SK-N-SH treated with all-trans-retinoic acid at 6 μM for 48 hours (cell line): ENCODE measurements around the gene EIF2B4.
A peak's percentile ranks its signal among the peaks of the same experiment; 100 is the strongest.

ENCODE experiments used
- ATAC-seq: fragments of 200-7000 bp; cut with Tn5 transposase; 3 replicates; pipeline ENCODE4 v1.9.1; 2020; ENCODE audit warnings: mild to moderate bottlenecking, moderate library complexity
- ARNTL ChIP-seq: fragments of 450-650 bp; formaldehyde crosslinking; IDR thresholded peaks from 2 replicates; pipeline ENCODE4 v1.5.0; 2020; ENCODE audit warnings: low read depth, mild to moderate bottlenecking, moderate library complexity, borderline replicate concordance
- BACH2 ChIP-seq: fragments of 250-450 bp; sonication (Bioruptor Pico); IDR thresholded peaks from 2 replicates; pipeline ENCODE4 v1.9.0; 2021; ENCODE audit warnings: mild to moderate bottlenecking, borderline replicate concordance
- CSDC2 ChIP-seq: fragments of 250-450 bp; sonication (Bioruptor Pico); IDR thresholded peaks from 2 replicates; pipeline ENCODE4 v1.5.0; 2020; ENCODE audit warnings: mild to moderate bottlenecking, moderate library complexity
- ESRRG ChIP-seq: fragments of 250-450 bp; sonication (Bioruptor Pico); IDR thresholded peaks from 2 replicates; pipeline ENCODE4 v1.6.1; 2021; ENCODE audit warnings: mild to moderate bottlenecking
- GLIS3 ChIP-seq: fragments of 250-450 bp; sonication (Bioruptor Pico); IDR thresholded peaks from 2 replicates; pipeline ENCODE4 v1.5.0; 2020; ENCODE audit warnings: mild to moderate bottlenecking, moderate library complexity
- ISL1 ChIP-seq: fragments of 250-450 bp; sonication (Bioruptor Pico); IDR thresholded peaks from 2 replicates; pipeline ENCODE4 v2.1.2; 2022; ENCODE audit warnings: mild to moderate bottlenecking, moderate library complexity
- OSR1 ChIP-seq: fragments of 250-450 bp; sonication (Bioruptor Pico); IDR thresholded peaks from 2 replicates; pipeline ENCODE4 v1.8.0; 2022; ENCODE audit warnings: moderate library complexity, mild to moderate bottlenecking, inconsistent platforms
- PPARA ChIP-seq: fragments of 250-450 bp; sonication (Bioruptor Pico); IDR thresholded peaks from 2 replicates; pipeline ENCODE4 v1.5.0; 2020; ENCODE audit warnings: mild to moderate bottlenecking, borderline replicate concordance
- RARB ChIP-seq: fragments of 250-450 bp; sonication (Bioruptor Pico); IDR thresholded peaks from 2 replicates; pipeline ENCODE4 v1.8.0; 2021; ENCODE audit warnings: mild to moderate bottlenecking, moderate library complexity
- TCF4 ChIP-seq: fragments of 250-450 bp; sonication (Bioruptor Pico); IDR thresholded peaks from 2 replicates; pipeline ENCODE4 v1.8.0; 2021; ENCODE audit warnings: mild to moderate bottlenecking, moderate library complexity, borderline replicate concordance
- ZC3H10 ChIP-seq: fragments of 250-450 bp; sonication (Bioruptor Pico); IDR thresholded peaks from 2 replicates; pipeline ENCODE4 v1.5.1; 2021; ENCODE audit warnings: mild to moderate bottlenecking, moderate library complexity
- ZFP3 ChIP-seq: fragments of 250-450 bp; sonication (Bioruptor Pico); IDR thresholded peaks from 2 replicates; pipeline ENCODE4 v1.5.0; 2020; ENCODE audit warnings: mild to moderate bottlenecking, moderate library complexity
- ZFP30 ChIP-seq: fragments of 450-650 bp; formaldehyde crosslinking; IDR thresholded peaks from 2 replicates; pipeline ENCODE4 v1.5.0; 2022; ENCODE audit warnings: mild to moderate bottlenecking, moderate library complexity
- ZNF565 ChIP-seq: fragments of 450-650 bp; formaldehyde crosslinking; conservative IDR thresholded peaks from 2 replicates; pipeline ENCODE4 v1.5.0; 2020; ENCODE audit warnings: low read depth, mild to moderate bottlenecking, moderate library complexity
- ZNF70 ChIP-seq: fragments of 450-650 bp; formaldehyde crosslinking; IDR thresholded peaks from 2 replicates; pipeline ENCODE4 v1.5.0; 2020; ENCODE audit warnings: mild to moderate bottlenecking, moderate library complexity
- ZNF8 ChIP-seq: fragments of 450-650 bp; formaldehyde crosslinking; IDR thresholded peaks from 2 replicates; pipeline ENCODE4 v1.5.0; 2020; ENCODE audit warnings: mild to moderate bottlenecking, moderate library complexity
- TF ChIP-seq, protein P1 (sequence below): fragments of 250-450 bp; sonication (Bioruptor Pico); IDR thresholded peaks from 2 replicates; pipeline ENCODE4 v1.5.1; 2020; ENCODE audit warnings: low read depth, mild to moderate bottlenecking, moderate library complexity
- TF ChIP-seq, protein P2 (sequence below): fragments of 250-450 bp; sonication (Bioruptor Pico); IDR thresholded peaks from 2 replicates; pipeline ENCODE4 v1.8.0; 2021; ENCODE audit warnings: low read depth, mild to moderate bottlenecking, moderate library complexity, borderline replicate concordance
- TF ChIP-seq, protein P3 (sequence below): fragments of 250-450 bp; sonication (Bioruptor Pico); IDR thresholded peaks from 2 replicates; pipeline ENCODE4 v1.8.0; 2020; ENCODE audit warnings: mild to moderate bottlenecking, moderate library complexity, borderline replicate concordance
- TF ChIP-seq, protein P4 (sequence below): fragments of 250-450 bp; sonication (Bioruptor Pico); IDR thresholded peaks from 2 replicates; pipeline ENCODE4 v1.5.1; 2021; ENCODE audit warnings: mild to moderate bottlenecking, moderate library complexity

Gene EIF2B4

DNA sequence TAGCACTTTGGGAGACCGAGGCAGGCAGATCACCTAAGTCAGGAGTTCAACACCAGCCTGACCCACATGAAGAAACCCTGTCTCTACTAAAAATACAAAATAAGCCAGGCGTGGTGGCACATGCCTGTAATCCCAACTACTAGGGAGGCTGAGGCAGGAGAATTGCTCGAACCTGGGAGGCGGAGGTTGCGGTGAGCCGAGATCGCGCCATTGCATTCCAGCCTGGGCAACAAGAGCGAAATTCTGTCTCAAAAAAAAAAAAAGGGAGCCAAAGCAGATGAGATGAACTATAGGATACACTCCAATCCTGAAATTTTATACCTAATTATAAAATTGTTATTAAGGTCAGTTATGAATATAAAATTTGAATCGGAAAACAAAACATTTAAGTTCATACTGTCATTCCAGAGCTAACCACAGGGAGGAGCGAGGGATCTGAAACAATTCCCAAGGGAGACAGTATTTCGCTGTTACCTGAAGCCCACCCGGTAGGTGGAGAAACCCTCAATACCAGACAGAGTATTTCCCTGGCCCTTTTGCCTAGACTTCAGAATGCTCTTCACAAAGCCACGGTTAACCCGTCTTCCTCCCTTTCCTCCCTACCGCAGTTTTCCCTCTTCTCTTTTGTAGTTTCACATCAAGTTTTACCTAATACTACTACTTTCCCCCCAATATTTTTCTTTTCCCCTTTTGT lies 37.8 kb upstream of the EIF2B4 start:
- no peak for TF ChIP-seq PPARA (CRISPR knock-in tag)
- TF ChIP-seq RARB (CRISPR knock-in tag) = no peak
- no peak for TF ChIP-seq ARNTL (CRISPR knock-in tag)
- TF ChIP-seq, protein P1, sequence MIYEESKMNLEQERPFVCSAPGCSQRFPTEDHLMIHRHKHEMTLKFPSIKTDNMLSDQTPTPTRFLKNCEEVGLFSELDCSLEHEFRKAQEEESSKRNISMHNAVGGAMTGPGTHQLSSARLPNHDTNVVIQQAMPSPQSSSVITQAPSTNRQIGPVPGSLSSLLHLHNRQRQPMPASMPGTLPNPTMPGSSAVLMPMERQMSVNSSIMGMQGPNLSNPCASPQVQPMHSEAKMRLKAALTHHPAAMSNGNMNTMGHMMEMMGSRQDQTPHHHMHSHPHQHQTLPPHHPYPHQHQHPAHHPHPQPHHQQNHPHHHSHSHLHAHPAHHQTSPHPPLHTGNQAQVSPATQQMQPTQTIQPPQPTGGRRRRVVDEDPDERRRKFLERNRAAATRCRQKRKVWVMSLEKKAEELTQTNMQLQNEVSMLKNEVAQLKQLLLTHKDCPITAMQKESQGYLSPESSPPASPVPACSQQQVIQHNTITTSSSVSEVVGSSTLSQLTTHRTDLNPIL (CRISPR knock-in tag) = no peak
- TF ChIP-seq ZNF8 = no peak
- no peak for TF ChIP-seq OSR1 (CRISPR knock-in tag)
- no peak for TF ChIP-seq ZNF70 (CRISPR knock-in tag)
- TF ChIP-seq BACH2 (CRISPR knock-in tag) = no peak
- no peak for TF ChIP-seq ZFP3 (CRISPR knock-in tag)
- TF ChIP-seq, protein P2, sequence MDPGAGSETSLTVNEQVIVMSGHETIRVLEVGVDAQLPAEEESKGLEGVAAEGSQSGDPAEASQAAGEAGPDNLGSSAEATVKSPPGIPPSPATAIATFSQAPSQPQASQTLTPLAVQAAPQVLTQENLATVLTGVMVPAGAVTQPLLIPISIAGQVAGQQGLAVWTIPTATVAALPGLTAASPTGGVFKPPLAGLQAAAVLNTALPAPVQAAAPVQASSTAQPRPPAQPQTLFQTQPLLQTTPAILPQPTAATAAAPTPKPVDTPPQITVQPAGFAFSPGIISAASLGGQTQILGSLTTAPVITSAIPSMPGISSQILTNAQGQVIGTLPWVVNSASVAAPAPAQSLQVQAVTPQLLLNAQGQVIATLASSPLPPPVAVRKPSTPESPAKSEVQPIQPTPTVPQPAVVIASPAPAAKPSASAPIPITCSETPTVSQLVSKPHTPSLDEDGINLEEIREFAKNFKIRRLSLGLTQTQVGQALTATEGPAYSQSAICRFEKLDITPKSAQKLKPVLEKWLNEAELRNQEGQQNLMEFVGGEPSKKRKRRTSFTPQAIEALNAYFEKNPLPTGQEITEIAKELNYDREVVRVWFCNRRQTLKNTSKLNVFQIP (CRISPR knock-in tag) = no peak
- no peak for TF ChIP-seq ESRRG
- no peak for TF ChIP-seq TCF4 (CRISPR knock-in tag)
- TF ChIP-seq, protein P3, sequence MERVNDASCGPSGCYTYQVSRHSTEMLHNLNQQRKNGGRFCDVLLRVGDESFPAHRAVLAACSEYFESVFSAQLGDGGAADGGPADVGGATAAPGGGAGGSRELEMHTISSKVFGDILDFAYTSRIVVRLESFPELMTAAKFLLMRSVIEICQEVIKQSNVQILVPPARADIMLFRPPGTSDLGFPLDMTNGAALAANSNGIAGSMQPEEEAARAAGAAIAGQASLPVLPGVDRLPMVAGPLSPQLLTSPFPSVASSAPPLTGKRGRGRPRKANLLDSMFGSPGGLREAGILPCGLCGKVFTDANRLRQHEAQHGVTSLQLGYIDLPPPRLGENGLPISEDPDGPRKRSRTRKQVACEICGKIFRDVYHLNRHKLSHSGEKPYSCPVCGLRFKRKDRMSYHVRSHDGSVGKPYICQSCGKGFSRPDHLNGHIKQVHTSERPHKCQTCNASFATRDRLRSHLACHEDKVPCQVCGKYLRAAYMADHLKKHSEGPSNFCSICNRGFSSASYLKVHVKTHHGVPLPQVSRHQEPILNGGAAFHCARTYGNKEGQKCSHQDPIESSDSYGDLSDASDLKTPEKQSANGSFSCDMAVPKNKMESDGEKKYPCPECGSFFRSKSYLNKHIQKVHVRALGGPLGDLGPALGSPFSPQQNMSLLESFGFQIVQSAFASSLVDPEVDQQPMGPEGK (CRISPR knock-in tag) = no peak
- TF ChIP-seq, all 23 proteins: peak for 0
- peak; percentile 15; the same call in 2 of the 3 replicates for ATAC-seq

DNA sequence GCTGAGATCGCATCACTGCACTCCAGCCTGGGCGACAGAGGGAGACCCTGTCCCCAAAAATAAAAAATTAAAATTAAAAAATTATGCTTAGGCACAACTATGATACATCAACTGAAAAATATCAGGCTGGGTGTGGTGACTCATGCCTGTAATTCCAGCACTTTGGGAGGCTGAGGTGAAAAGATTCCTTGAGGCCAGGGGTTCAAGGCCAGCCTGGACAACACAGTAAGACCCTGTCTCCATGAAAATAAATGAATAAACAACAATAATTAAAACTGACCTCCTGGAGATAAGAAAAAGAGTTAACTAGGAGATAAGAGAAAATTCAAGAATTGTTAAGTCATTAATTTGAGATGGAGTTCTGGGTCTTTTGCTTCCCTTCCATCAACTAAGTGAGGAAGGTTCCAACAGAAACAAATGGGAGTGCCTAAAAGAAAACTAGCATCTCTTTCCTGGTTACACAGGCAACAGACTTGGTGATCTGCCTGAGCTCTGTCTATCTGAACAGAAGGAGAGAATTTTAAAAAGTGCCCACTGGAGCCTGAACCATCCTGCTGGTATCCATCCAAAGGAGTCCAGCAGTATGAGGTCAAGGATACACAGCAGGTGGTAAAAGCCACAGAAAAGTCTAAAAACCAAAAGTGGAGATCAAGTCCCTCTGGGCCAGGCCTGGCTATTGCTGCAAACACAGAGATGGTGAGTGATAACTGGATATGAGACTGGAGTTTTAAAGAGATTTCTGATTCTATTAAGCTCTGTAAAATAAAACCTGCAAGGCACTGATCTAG lies 30.4 kb upstream of the EIF2B4 start:
- TF ChIP-seq ESRRG (no peak), ZFP3 (CRISPR knock-in tag) (no peak), ARNTL (CRISPR knock-in tag) (no peak), PPARA (CRISPR knock-in tag) (no peak)
- TF ChIP-seq, protein P2 (CRISPR knock-in tag) = no peak
- TF ChIP-seq, all 23 proteins: peak for 0
- no peak for ATAC-seq

DNA sequence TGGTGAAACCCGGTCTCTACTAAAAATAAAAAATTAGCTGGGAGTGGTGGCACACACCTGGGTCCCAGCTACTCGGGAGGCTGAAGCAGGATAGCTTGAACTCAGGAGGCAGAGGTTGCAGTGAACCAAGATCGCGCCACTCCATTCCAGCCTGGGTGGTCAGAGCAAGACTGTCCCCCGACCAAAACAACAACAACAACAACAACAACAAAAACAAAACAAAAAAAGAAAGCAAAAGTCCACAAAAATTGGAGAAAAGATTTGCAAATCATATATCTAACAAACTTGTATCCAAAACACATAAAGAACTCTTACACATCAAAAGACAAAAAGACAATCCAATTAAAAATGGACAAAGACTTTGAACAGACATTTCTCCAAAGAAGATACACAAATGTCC lies 28.8 kb upstream of the EIF2B4 start:
- ATAC-seq = no peak

More for the DNA sequence above, 28.8 kb upstream of the EIF2B4 start:
- no peak for TF ChIP-seq ZNF565 (CRISPR knock-in tag)
- no peak for TF ChIP-seq ZFP30
- TF ChIP-seq ZFP3 (CRISPR knock-in tag) = no peak
- no peak for TF ChIP-seq ISL1 (CRISPR knock-in tag)
- no peak for TF ChIP-seq ARNTL (CRISPR knock-in tag)
- TF ChIP-seq ZC3H10 (CRISPR knock-in tag) = no peak
- TF ChIP-seq, protein P2 (CRISPR knock-in tag) = no peak
- no peak for TF ChIP-seq GLIS3
- TF ChIP-seq ESRRG = no peak
- no peak for TF ChIP-seq ZNF70 (CRISPR knock-in tag)
- TF ChIP-seq BACH2 (CRISPR knock-in tag) = no peak
- TF ChIP-seq TCF4 (CRISPR knock-in tag) = no peak
- TF ChIP-seq, protein P4, sequence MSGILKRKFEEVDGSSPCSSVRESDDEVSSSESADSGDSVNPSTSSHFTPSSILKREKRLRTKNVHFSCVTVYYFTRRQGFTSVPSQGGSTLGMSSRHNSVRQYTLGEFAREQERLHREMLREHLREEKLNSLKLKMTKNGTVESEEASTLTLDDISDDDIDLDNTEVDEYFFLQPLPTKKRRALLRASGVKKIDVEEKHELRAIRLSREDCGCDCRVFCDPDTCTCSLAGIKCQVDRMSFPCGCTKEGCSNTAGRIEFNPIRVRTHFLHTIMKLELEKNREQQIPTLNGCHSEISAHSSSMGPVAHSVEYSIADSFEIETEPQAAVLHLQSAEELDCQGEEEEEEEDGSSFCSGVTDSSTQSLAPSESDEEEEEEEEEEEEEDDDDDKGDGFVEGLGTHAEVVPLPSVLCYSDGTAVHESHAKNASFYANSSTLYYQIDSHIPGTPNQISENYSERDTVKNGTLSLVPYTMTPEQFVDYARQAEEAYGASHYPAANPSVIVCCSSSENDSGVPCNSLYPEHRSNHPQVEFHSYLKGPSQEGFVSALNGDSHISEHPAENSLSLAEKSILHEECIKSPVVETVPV (CRISPR knock-in tag) = no peak
- TF ChIP-seq, protein P3 (CRISPR knock-in tag) = no peak
- TF ChIP-seq, protein P1 (CRISPR knock-in tag) = no peak
- TF ChIP-seq RARB (CRISPR knock-in tag) = no peak
- TF ChIP-seq CSDC2 (CRISPR knock-in tag) = no peak
